Activated naive CD4-positive, alpha-beta T cell treated with anti-CD3 and anti-CD28 coated beads, Interleukin-2, amount 50 U/mL, for 24 hours (primary cell): ENCODE data around the gene ALKBH6.

Experiments
- H3K27ac Mint-ChIP-seq: one replicate; pipeline ENCODE4 v1.8.0; 2021; ENCODE audit warnings: mild to moderate bottlenecking, mixed read lengths
- H3K27me3 Mint-ChIP-seq: one replicate; pipeline ENCODE4 v1.8.0; 2021; ENCODE audit warnings: mixed read lengths
- H3K36me3 Mint-ChIP-seq: one replicate; pipeline ENCODE4 v1.8.0; 2021; ENCODE audit warnings: mixed read lengths
- H3K4me1 Mint-ChIP-seq: one replicate; pipeline ENCODE4 v1.8.0; 2021; ENCODE audit warnings: mixed read lengths
- H3K4me3 Mint-ChIP-seq: one replicate; pipeline ENCODE4 v1.8.0; 2021; ENCODE audit warnings: mild to moderate bottlenecking, mixed read lengths
- H3K9me3 Mint-ChIP-seq: one replicate; pipeline ENCODE4 v1.8.0; 2021; ENCODE audit warnings: mixed read lengths

ALKBH6 gene

GRCh38 chr19:36009633-36010379 is 4.2 kb downstream of the ALKBH6 start:
- Mint-ChIP-seq H3K27ac (no peak overlapping the region), H3K4me1 (peaks cover 33% of the 10 kb centered on the region), H3K27me3 (no peaks in the 10 kb centered on the region), H3K9me3 (no peaks in the 10 kb centered on the region), H3K36me3 (no peaks in the 10 kb centered on the region), H3K4me3 (peak overlapping the region; percentile 59)

DNA sequence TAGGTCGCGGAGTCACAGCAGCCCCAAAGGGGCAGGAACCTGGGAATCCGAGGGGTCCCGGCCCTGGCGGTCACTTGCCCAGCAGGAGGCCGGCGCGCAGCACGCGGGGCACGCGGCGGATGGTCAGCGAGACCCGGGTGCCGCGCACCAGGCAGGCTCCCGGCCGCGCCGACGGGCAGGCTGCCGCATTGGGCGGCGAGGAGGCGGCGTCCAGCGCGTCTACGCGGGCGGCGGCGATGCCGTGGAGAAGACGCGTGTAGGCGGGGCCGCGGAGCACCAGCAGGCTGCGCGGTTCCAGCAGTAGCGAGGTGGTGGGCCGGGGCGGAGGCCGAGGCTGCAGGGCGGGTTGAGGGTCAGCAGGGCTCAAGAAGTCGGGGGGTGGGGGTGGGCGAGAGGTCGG is 4.8 kb downstream of the ALKBH6 start:
- Mint-ChIP-seq H3K9me3 (no peaks in the 10 kb centered on the region), H3K4me3 (peak overlapping the region; percentile 59), H3K27me3 (no peaks in the 10 kb centered on the region), H3K36me3 (no peaks in the 10 kb centered on the region), H3K27ac (no peak overlapping the region), H3K4me1 (peaks cover 28% of the 10 kb centered on the region)

DNA sequence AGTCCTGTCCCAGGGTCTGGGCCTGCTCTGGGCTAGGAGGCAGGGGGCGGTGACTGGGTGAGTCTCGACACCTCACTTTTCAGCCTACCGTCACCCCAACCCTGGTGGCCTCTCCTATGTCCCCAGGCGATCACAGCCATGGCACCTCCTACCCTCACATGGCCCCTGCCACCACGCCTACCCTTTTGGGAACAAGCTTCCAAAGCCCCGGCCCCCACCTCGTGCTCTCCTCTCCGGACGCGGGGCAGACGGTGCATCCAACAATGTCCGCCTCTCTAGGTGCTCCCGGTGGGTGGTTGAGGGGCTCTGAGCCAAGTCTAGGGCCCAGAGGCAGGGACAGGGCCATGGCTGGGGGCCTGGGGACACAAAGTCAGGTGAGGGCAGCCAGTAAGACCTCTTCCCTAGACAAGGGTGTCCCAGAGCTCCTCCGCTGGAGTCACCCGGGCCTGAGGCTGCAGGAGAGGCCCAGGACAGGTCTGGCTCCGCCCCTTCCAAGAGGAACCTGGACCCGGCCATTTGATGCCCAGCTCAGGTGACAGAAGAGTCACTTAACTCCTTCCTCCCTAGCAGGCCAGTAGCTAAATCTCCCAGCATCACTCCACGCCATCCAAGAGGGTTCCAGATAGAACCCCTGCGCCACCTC is 5.6 kb downstream of the ALKBH6 start, which contains the start of gene SYNE4:
SYNE4 (minus strand) TSS at position 478 of the 643 bp plus-strand sequence; CDS start at position 346, 132 bp downstream.
- H3K4me1 Mint-ChIP-seq: peaks cover 20% of the 10 kb centered on the region
- no peak within 1 kb of the TSS for H3K27ac Mint-ChIP-seq
- no peaks in the 10 kb centered on the region for H3K36me3 Mint-ChIP-seq
- H3K9me3 Mint-ChIP-seq: no peaks in the 10 kb centered on the region
- peak within 1 kb of the TSS; percentile 59 for H3K4me3 Mint-ChIP-seq
- H3K27me3 Mint-ChIP-seq: no peaks in the 10 kb centered on the region

DNA sequence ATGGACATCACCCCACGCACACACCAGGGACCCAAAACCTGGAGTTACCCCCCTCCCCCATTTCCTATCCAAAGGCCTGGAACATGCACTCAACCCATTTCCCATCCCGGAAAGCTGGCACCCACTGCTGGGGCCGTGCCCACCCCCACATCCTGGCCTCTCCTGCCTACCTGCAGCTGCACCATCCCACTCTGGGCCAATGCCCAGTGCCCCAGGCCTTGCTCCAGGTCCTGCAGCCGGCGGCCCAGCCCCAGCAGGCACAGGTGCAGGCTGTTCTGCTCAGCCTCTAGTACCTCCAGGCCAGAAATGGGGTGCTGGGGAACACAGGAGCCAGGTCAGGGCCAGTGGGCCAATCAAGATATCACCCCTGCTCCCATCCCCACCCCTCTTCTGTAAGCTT is 7.1 kb downstream of the ALKBH6 start:
- peaks cover 16% of the 10 kb centered on the region for H3K4me1 Mint-ChIP-seq
- no peaks in the 10 kb centered on the region for H3K9me3 Mint-ChIP-seq
- H3K27me3 Mint-ChIP-seq: no peaks in the 10 kb centered on the region
- H3K36me3 Mint-ChIP-seq: no peaks in the 10 kb centered on the region
- H3K27ac Mint-ChIP-seq: no peak overlapping the region
- H3K4me3 Mint-ChIP-seq: no peak overlapping the region

DNA sequence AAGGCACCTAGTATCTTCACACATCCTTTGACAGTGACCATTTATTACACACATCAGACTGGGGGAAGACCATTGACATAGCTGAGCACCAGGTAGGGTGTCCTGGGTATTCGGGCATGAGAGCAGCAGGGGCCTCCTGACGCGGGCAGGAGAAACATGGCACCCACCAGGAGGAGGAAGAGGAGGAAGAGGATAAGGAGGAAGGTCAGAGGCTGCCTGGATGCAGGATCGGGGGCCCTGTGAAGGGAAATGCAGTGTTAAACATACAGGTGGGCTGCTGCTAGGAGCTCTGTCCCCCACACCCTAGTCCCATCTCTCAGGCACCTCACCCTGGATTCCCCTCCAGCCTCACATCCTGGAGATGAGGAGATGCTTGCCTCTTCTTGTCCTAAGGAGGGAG is 10.7 kb downstream of the ALKBH6 start:
- H3K4me1 Mint-ChIP-seq: peaks cover 18% of the 10 kb centered on the region
- no peak overlapping the region for H3K27ac Mint-ChIP-seq
- no peaks in the 10 kb centered on the region for H3K36me3 Mint-ChIP-seq
- no peaks in the 10 kb centered on the region for H3K9me3 Mint-ChIP-seq
- no peaks in the 10 kb centered on the region for H3K27me3 Mint-ChIP-seq
- H3K4me3 Mint-ChIP-seq: no peak overlapping the region

DNA sequence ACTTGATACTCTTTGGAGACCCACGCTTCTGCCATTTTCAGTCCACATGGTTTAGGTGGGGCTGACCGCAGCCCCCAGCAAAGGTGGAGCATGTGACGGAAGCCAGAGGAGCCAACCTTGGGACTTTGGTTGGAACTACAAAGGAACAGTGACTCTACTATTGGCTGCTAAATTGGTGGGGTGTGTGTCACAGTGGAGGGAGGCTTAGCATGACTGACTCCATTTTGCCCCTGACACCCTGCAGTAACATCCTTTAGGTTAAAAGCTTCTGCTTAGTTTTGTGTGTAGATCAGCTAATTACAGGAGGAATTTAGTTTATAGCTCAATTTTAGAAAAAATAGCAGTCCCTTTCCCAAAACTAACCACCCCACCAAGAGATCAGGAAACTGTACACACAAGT is 12.4 kb downstream of the ALKBH6 start:
- H3K4me3 Mint-ChIP-seq: no peak overlapping the region
- H3K36me3 Mint-ChIP-seq: peaks cover 4% of the 10 kb centered on the region
- no peak overlapping the region for H3K27ac Mint-ChIP-seq
- H3K27me3 Mint-ChIP-seq: no peaks in the 10 kb centered on the region
- no peaks in the 10 kb centered on the region for H3K9me3 Mint-ChIP-seq
- peaks cover 29% of the 10 kb centered on the region for H3K4me1 Mint-ChIP-seq

DNA sequence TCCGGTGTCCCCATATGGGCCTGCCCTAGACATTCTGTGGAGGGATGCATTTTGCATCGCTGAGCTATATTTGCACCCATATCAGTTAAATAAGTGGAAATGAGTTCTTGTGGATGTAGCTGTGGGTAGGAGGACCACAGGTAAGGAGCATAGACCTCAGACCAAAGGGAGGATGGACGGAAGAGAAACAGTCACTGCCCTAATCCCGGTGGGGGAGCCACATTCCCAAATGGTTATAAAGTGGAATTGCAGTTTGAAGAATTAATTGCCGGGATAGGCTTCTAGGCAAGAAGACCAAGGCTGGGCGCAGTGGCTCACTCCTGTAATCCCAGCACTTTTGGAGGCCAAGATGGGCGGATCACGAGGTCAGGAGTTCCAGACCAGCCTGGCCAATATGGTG is 17.2 kb downstream of the ALKBH6 start:
- peaks cover 43% of the 10 kb centered on the region for H3K4me1 Mint-ChIP-seq
- no peaks in the 10 kb centered on the region for H3K9me3 Mint-ChIP-seq
- no peaks in the 10 kb centered on the region for H3K27me3 Mint-ChIP-seq
- peak overlapping the region; percentile 56 for H3K27ac Mint-ChIP-seq
- peak overlapping the region; percentile 98 for H3K4me3 Mint-ChIP-seq
- H3K36me3 Mint-ChIP-seq: peaks cover 4% of the 10 kb centered on the region

- no peaks in the 10 kb centered on the region for H3K9me3 Mint-ChIP-seq
- peaks cover 4% of the 10 kb centered on the region for H3K36me3 Mint-ChIP-seq
- H3K27ac Mint-ChIP-seq: peak within 1 kb of the TSS; percentile 98
- peaks cover 37% of the 10 kb centered on the region for H3K4me1 Mint-ChIP-seq
- H3K4me3 Mint-ChIP-seq: peak within 1 kb of the TSS; percentile 98
- H3K27me3 Mint-ChIP-seq: no peaks in the 10 kb centered on the region
These were observed 18.7 kb downstream of the ALKBH6 start, which contains the start of gene SDHAF1 for GRCh38 chr19:35995048-35995993. TSS of gene SDHAF1 (plus strand) at chr19:35995188. CDS start at chr19:35995275, 87 bp downstream.

GRCh38 chr19:35993923-35994598 is 20.0 kb downstream of the ALKBH6 start:
- peaks cover 26% of the 10 kb centered on the region for H3K4me1 Mint-ChIP-seq
- no peaks in the 10 kb centered on the region for H3K9me3 Mint-ChIP-seq
- H3K27ac Mint-ChIP-seq: no peak overlapping the region
- H3K36me3 Mint-ChIP-seq: peaks cover 4% of the 10 kb centered on the region
- H3K27me3 Mint-ChIP-seq: no peaks in the 10 kb centered on the region
- peak overlapping the region; percentile 67 for H3K4me3 Mint-ChIP-seq

DNA sequence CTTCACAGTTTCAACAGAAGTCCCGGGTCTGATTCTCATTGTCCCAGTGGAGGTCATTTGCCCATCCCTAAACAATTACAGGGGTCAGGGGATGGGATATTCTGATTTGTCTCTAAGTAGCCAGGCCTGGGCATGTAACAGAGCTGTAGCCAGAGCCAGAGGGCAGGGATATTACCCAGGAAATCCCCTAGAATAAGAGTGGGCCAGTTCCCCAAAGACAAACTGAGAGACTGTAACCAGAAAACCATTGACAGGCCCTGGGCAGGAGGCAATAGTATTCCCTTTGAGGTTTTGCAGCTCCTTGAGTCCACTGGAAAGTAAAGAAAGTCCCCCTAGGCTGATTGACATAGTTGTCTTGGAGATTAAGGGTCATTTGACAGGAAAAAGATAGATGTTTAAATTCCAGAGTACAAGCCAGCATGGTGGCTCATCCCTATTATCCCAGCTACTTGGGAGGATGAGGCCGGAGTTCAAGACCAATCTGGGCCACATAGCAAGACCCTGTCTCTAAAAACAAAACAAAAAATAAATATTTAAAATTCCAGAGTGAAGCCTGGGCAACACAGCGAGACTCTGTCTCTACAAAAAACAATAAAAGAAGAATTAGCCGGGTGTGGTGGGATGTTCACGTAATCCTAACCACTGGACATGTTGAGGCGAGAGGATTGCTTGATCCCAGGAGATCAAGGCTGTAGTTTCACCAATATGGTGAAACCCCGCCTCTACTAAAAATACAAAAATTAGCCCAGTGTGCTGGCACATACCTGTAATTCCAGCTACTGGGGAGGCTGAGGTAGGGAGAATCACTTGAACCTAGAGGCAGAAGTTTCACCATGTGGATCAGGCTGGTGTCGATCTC is 20.9 kb downstream of the ALKBH6 start:
- Mint-ChIP-seq H3K9me3 (no peaks in the 10 kb centered on the region), H3K27ac (no peak overlapping the region), H3K4me3 (peak overlapping the region; percentile 33), H3K27me3 (no peaks in the 10 kb centered on the region), H3K36me3 (peaks cover 4% of the 10 kb centered on the region), H3K4me1 (peaks cover 25% of the 10 kb centered on the region)

- Mint-ChIP-seq H3K36me3 (peaks cover 1% of the 10 kb centered on the region), H3K27me3 (peaks cover under 1% of the 10 kb centered on the region), H3K4me3 (no peak overlapping the region), H3K27ac (no peak overlapping the region), H3K4me1 (peaks cover 18% of the 10 kb centered on the region), H3K9me3 (no peaks in the 10 kb centered on the region)
These were observed 22.1 kb downstream of the ALKBH6 start for GRCh38 chr19:35991731-35992450.

DNA sequence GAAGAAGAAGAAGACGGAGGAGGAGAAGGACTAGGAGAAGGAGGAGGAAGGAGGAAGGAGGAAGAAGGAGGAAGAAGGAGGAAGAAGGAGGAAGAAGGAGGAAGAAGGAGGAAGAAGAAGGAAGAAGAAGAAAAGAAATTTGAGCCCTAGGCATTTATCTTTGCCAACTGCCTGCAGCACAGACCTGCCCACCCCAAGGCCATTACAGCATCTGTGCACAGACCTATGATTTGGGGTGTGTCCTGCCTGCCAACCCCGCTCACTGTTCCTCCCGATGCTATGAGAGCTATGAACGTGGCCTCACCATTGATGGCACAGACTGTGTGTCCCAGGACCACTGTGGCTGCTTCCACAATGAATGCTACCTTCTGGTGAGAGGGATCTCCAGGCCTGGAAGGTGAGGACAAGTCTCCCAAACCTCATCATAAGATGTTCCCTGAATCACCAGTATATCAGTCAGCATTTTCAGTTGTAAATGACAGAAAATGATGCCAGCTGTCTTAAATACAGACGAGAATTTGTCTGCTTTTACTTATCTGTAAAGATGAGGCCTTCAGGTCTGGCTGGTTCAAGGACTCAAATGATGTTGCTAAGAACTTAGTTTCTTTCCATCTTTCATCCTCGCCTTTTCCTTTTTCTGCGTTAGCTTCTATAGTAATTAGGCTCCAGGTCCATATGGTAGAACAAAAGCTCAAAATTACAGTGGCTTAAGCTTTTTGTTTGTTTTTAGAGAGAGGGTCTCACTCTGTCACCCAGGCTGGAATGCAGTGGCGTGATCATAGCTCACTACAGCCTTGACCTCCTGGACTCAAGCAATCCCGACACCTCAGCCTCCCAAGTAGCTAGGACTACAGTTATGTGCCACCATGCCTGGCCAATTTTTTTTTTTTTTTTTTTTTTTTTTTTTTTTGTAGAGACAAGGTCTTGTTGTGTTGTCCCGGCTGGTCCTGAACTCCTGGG is 23.0 kb downstream of the ALKBH6 start:
- H3K27me3 Mint-ChIP-seq: peaks cover 4% of the 10 kb centered on the region
- H3K9me3 Mint-ChIP-seq: no peaks in the 10 kb centered on the region
- peaks cover 15% of the 10 kb centered on the region for H3K4me1 Mint-ChIP-seq
- H3K36me3 Mint-ChIP-seq: no peaks in the 10 kb centered on the region
- H3K27ac Mint-ChIP-seq: no peak overlapping the region
- no peak overlapping the region for H3K4me3 Mint-ChIP-seq

- Mint-ChIP-seq H3K9me3 (no peaks in the 10 kb centered on the region), H3K27me3 (peaks cover 13% of the 10 kb centered on the region), H3K4me3 (no peak overlapping the region), H3K36me3 (no peaks in the 10 kb centered on the region), H3K4me1 (peaks cover 11% of the 10 kb centered on the region), H3K27ac (no peak overlapping the region)
These were observed 23.9 kb downstream of the ALKBH6 start for GRCh38 chr19:35990156-35990555.
